NOMO-1 (cell line): ENCODE results near the gene NR3C2.

ENCODE experiments used
- DNase-seq, 2 experiments: peaks; one replicate each; lab custom pipeline; 2025; ENCODE audit not compliant: unreplicated experiment in 2 of 2; lab: John Stamatoyannopoulos, UW

The NR3C2 gene

GRCh38 chr4:148118179-148118578, 324.0 kb downstream of the NR3C2 start:
- DNase-seq = no peak

- DNase-seq = no peak
Observed at GRCh38 chr4:148116969-148117368, 325.2 kb downstream of the NR3C2 start.

- no peak for DNase-seq
Observed at GRCh38 chr4:148116264-148116663, 325.9 kb downstream of the NR3C2 start.

- no peak for DNase-seq
Observed at GRCh38 chr4:148114436-148114835, 327.8 kb downstream of the NR3C2 start.

GRCh38 chr4:148112231-148112982, 329.8 kb downstream of the NR3C2 start:
- no peak for DNase-seq

GRCh38 chr4:148110169-148110568, 332.0 kb downstream of the NR3C2 start:
- DNase-seq = no peak

GRCh38 chr4:148109216-148109615, 333.0 kb downstream of the NR3C2 start:
- DNase-seq = no peak

GRCh38 chr4:148108766-148109165, 333.4 kb downstream of the NR3C2 start:
- no peak for DNase-seq

GRCh38 chr4:148103597-148104355, 338.4 kb downstream of the NR3C2 start:
- no peak for DNase-seq

GRCh38 chr4:148101790-148102189, 340.4 kb downstream of the NR3C2 start:
- no peak for DNase-seq

GRCh38 chr4:148101235-148101634, 341.0 kb downstream of the NR3C2 start:
- DNase-seq = no peak

GRCh38 chr4:148097801-148098200, 344.4 kb downstream of the NR3C2 start:
- no peak for DNase-seq

- no peak for DNase-seq
Observed at GRCh38 chr4:148095346-148095923, 346.8 kb downstream of the NR3C2 start.

GRCh38 chr4:148094149-148094548, 348.1 kb downstream of the NR3C2 start:
- DNase-seq = no peak

- no peak for DNase-seq
Observed at GRCh38 chr4:148093065-148093464, 349.1 kb downstream of the NR3C2 start.

- DNase-seq = no peak
Observed at GRCh38 chr4:148092316-148093014, 349.7 kb downstream of the NR3C2 start.

GRCh38 chr4:148091896-148092295, 350.3 kb downstream of the NR3C2 start:
- no peak for DNase-seq

- DNase-seq = no peak
Observed at GRCh38 chr4:148090503-148091476, 351.4 kb downstream of the NR3C2 start.

GRCh38 chr4:148090029-148090428, 352.2 kb downstream of the NR3C2 start:
- no peak for DNase-seq

- DNase-seq = no peak
Observed at GRCh38 chr4:148089624-148090023, 352.6 kb downstream of the NR3C2 start.
